Mesenchymal stem cell (in vitro differentiated cells and primary cell): ENCODE results near the gene ASNSD1.
"Not testable (repeated sequence)": the region's sequence is repeated elsewhere in the genome, so short reads cannot be mapped to it uniquely, and the experiment has no call there.

Source experiments
- DNase-seq: peaks from one replicate; pipeline ENCODE4 v3.0.0-alpha.2; 2013
- H2AFZ ChIP-seq: one replicate; pipeline ENCODE4 v1.6.1; 2013; ENCODE audit warnings: low read depth, mild to moderate bottlenecking, control low read depth, inconsistent platforms, low read length, moderate library complexity
- H2AK5ac ChIP-seq: 2 replicates; pipeline ENCODE4 v1.6.1; 2013; ENCODE audit warnings: low read length, moderate library complexity, mild to moderate bottlenecking, inconsistent platforms; ENCODE audit not compliant: severe bottlenecking
- H2BK120ac ChIP-seq: one replicate; pipeline ENCODE4 v1.6.1; 2013; ENCODE audit warnings: low read depth, mild to moderate bottlenecking, inconsistent platforms, low read length, moderate library complexity
- H2BK12ac ChIP-seq, 2 experiments: one replicate each; pipeline ENCODE4 v1.6.1; 2013; ENCODE audit warnings: inconsistent platforms in 2 of 2, low read length in 2 of 2, mild to moderate bottlenecking in 2 of 2, moderate library complexity in 2 of 2, control low read depth in 1 of 2
- H2BK15ac ChIP-seq: one replicate; pipeline ENCODE4 v1.6.1; 2013; ENCODE audit warnings: mild to moderate bottlenecking, low read depth, inconsistent platforms; ENCODE audit not compliant: poor library complexity, severe bottlenecking
- H2BK5ac ChIP-seq: 2 replicates; pipeline ENCODE4 v1.6.1; 2013; ENCODE audit warnings: low read depth, mild to moderate bottlenecking, low read length, control low read depth, inconsistent platforms; ENCODE audit not compliant: poor library complexity, severe bottlenecking
- H3K14ac ChIP-seq, 2 experiments: one replicate each; pipeline ENCODE4 v1.6.1; 2013; ENCODE audit warnings: inconsistent platforms in 2 of 2, low read length in 2 of 2, control low read depth in 1 of 2, mild to moderate bottlenecking in 1 of 2, moderate library complexity in 1 of 2
- H3K18ac ChIP-seq, 2 experiments: one replicate each; pipeline ENCODE4 v1.6.1; 2013; ENCODE audit warnings: inconsistent platforms in 2 of 2, low read length in 2 of 2, control low read depth in 1 of 2, low read depth in 1 of 2, mild to moderate bottlenecking in 1 of 2
- H3K23ac ChIP-seq, 2 experiments: one replicate each; pipeline ENCODE4 v1.6.1; 2013; ENCODE audit warnings: inconsistent platforms in 2 of 2, low read length in 2 of 2, mild to moderate bottlenecking in 2 of 2, moderate library complexity in 2 of 2, control low read depth in 1 of 2
- H3K27ac ChIP-seq: 2 replicates; pipeline ENCODE4 v1.5.1; 2013; ENCODE audit warnings: mild to moderate bottlenecking, moderate library complexity, low read length, control low read depth, inconsistent platforms; ENCODE audit not compliant: poor library complexity, severe bottlenecking
- H3K27me3 ChIP-seq, 2 experiments: 2 replicates each; pipeline versions ENCODE4 v1.6.1 to v1.7.0; 2013; ENCODE audit warnings: low read length in 2 of 2, mild to moderate bottlenecking in 2 of 2, moderate library complexity in 2 of 2, control low read depth in 1 of 2, inconsistent platforms in 1 of 2; ENCODE audit not compliant: control insufficient read depth in 1 of 2, insufficient read depth in 1 of 2
- H3K36me3 ChIP-seq, 2 experiments: 2 replicates each; pipeline versions ENCODE4 v1.6.1 to v1.7.0; 2013; ENCODE audit warnings: low read length in 2 of 2, control low read depth in 1 of 2, inconsistent platforms in 1 of 2, low read depth in 1 of 2, mild to moderate bottlenecking in 1 of 2; ENCODE audit not compliant: insufficient read depth in 2 of 2, control insufficient read depth in 1 of 2
- H3K4ac ChIP-seq, 2 experiments: one replicate each; pipeline ENCODE4 v1.6.1; 2013; ENCODE audit warnings: inconsistent platforms in 2 of 2, low read length in 2 of 2, mild to moderate bottlenecking in 2 of 2, moderate library complexity in 2 of 2, control low read depth in 1 of 2, low read depth in 1 of 2
- H3K4me1 ChIP-seq: 2 replicates; pipeline ENCODE4 v1.6.1; 2013; ENCODE audit warnings: low read depth, low read length, control low read depth; ENCODE audit not compliant: control insufficient read depth, insufficient read depth
- H3K4me2 ChIP-seq: 2 replicates; pipeline ENCODE4 v1.6.1; 2013; ENCODE audit warnings: low read length, mild to moderate bottlenecking, inconsistent platforms; ENCODE audit not compliant: poor library complexity, severe bottlenecking
- H3K4me3 ChIP-seq, 2 experiments: 2 replicates each; pipeline versions ENCODE4 v1.5.1 to v1.7.0; 2013; ENCODE audit warnings: low read length in 2 of 2, mild to moderate bottlenecking in 2 of 2, control low read depth in 1 of 2, low read depth in 1 of 2; ENCODE audit not compliant: insufficient read depth in 1 of 2
- H3K79me1 ChIP-seq: replicated peaks from 2 replicates; pipeline ENCODE4 v1.6.1; 2013; ENCODE audit warnings: mild to moderate bottlenecking, control low read depth, low read length, inconsistent platforms; ENCODE audit not compliant: poor library complexity, severe bottlenecking
- H3K9ac ChIP-seq: 2 replicates; pipeline ENCODE4 v1.7.0; 2013; ENCODE audit warnings: mild to moderate bottlenecking, low read length, moderate library complexity
- H3K9me3 ChIP-seq: 2 replicates; pipeline ENCODE4 v1.7.0; 2013; ENCODE audit warnings: mild to moderate bottlenecking, low read length; ENCODE audit not compliant: control insufficient read depth
- H4K8ac ChIP-seq: one replicate; pipeline ENCODE4 v1.6.1; 2013; ENCODE audit warnings: inconsistent platforms, mild to moderate bottlenecking, low read length, moderate library complexity
- H4K91ac ChIP-seq: one replicate; pipeline ENCODE4 v1.6.1; 2013; ENCODE audit warnings: mild to moderate bottlenecking, low read length, inconsistent platforms
- WGBS: methylation state at CpG from one replicate; pipeline ENCODE4 v1.1.7; 2013; ENCODE audit warnings: mixed read lengths; 5-methylcytosine and 5-hydroxymethylcytosine counted together

Gene ASNSD1

GRCh38 chr2:189700681-189701080 is 39.4 kb downstream of the ASNSD1 start:
- no peaks in the 10 kb centered on the region for H3K27me3 ChIP-seq
- H3K4me2 ChIP-seq = no peak overlapping the region
- peaks cover 0 to 17% of the 10 kb centered on the region in 2 experiments for H3K36me3 ChIP-seq
- no peak overlapping the region for H3K23ac ChIP-seq
- no peaks in the 10 kb centered on the region for H3K9me3 ChIP-seq
- no peaks in the 10 kb centered on the region for H3K79me1 ChIP-seq
- no peak overlapping the region for H2BK5ac ChIP-seq
- no peak overlapping the region for H2BK120ac ChIP-seq
- no peak overlapping the region for H3K18ac ChIP-seq
- no peak overlapping the region for H4K8ac ChIP-seq
- DNase-seq = no peak
- H2AK5ac ChIP-seq = no peak overlapping the region
- H3K14ac ChIP-seq = no peak overlapping the region
- H2BK15ac ChIP-seq = no peak overlapping the region
- no peak overlapping the region for H3K9ac ChIP-seq
- H3K4me1 ChIP-seq = peaks cover 1% of the 10 kb centered on the region
- H4K91ac ChIP-seq = no peak overlapping the region
- H3K27ac ChIP-seq = no peak overlapping the region
- WGBS = 50% methylated on average over 2 of the region's 2 CpGs
- H3K4me3 ChIP-seq = no peak overlapping the region
- no peak overlapping the region for H2BK12ac ChIP-seq
- H3K4ac ChIP-seq = no peak overlapping the region
- H2AFZ ChIP-seq = no peak overlapping the region

- DNase-seq = peak; percentile 33
- Histone ChIP-seq H3K4me1 (peaks cover 1% of the 10 kb centered on the region), H4K91ac (no peak overlapping the region), H3K27me3 (no peaks in the 10 kb centered on the region), H2BK120ac (no peak overlapping the region), H2AFZ (no peak overlapping the region), H4K8ac (peak overlapping the region; percentile 19), H2BK5ac (no peak overlapping the region), H3K9me3 (no peaks in the 10 kb centered on the region), H3K4me2 (no peak overlapping the region), H3K4ac (no peak overlapping the region), H3K79me1 (no peaks in the 10 kb centered on the region), H3K4me3 (no peak overlapping the region), H3K14ac (no peak overlapping the region), H3K36me3 (peaks cover 0 to 19% of the 10 kb centered on the region in 2 experiments), H3K9ac (no peak overlapping the region), H3K18ac (no peak overlapping the region), H3K23ac (no peak overlapping the region), H2AK5ac (no peak overlapping the region), H3K27ac (no peak overlapping the region), H2BK12ac (no peak overlapping the region), H2BK15ac (no peak overlapping the region)
Measured at GRCh38 chr2:189702071-189702470, 40.8 kb downstream of the ASNSD1 start.

- Histone ChIP-seq H3K4me1 (no peaks in the 10 kb centered on the region), H2BK12ac (no peak overlapping the region), H2BK120ac (no peak overlapping the region), H2BK15ac (no peak overlapping the region), H3K27me3 (no peaks in the 10 kb centered on the region), H4K91ac (no peak overlapping the region), H2AFZ (no peak overlapping the region), H3K27ac (no peak overlapping the region), H3K79me1 (no peaks in the 10 kb centered on the region), H3K4ac (no peak overlapping the region), H3K18ac (no peak overlapping the region), H3K4me3 (no peak overlapping the region), H3K9me3 (no peaks in the 10 kb centered on the region), H3K36me3 (peaks cover 0 to 20% of the 10 kb centered on the region in 2 experiments), H3K14ac (no peak overlapping the region), H2BK5ac (no peak overlapping the region), H3K4me2 (no peak overlapping the region), H4K8ac (no peak overlapping the region), H3K23ac (no peak overlapping the region), H2AK5ac (no peak overlapping the region), H3K9ac (no peak overlapping the region)
- no peak for DNase-seq
- 95% methylated on average over 5 of the region's 5 CpGs for WGBS
Measured at GRCh38 chr2:189709501-189710221, 48.4 kb downstream of the ASNSD1 start.

GRCh38 chr2:189717593-189717992 is 56.3 kb downstream of the ASNSD1 start:
- not testable (repeated sequence) for H3K27me3 ChIP-seq, H4K91ac ChIP-seq, H3K9me3 ChIP-seq, H3K9ac ChIP-seq, H4K8ac ChIP-seq, H2AFZ ChIP-seq, H3K79me1 ChIP-seq, H3K4ac ChIP-seq, H2AK5ac ChIP-seq, H3K4me2 ChIP-seq, H3K36me3 ChIP-seq, H2BK12ac ChIP-seq, H3K18ac ChIP-seq, H3K23ac ChIP-seq, H3K14ac ChIP-seq, DNase-seq, H3K4me1 ChIP-seq, H2BK5ac ChIP-seq, H2BK15ac ChIP-seq, H2BK120ac ChIP-seq, H3K4me3 ChIP-seq, H3K27ac ChIP-seq
- WGBS = no CpG with 5 or more reads among the region's 1 CpG
